Measurements from ENCODE around the gene ENO1. TPM values are rescaled to one million over a fixed set of nuclear protein-coding genes. Genes with fewer than 3 reads are reported as not detected.

The ENO1 gene
- total and polyA plus RNA-seq, 8 donors = 206 to 577 (median 350) TPM

DNA sequence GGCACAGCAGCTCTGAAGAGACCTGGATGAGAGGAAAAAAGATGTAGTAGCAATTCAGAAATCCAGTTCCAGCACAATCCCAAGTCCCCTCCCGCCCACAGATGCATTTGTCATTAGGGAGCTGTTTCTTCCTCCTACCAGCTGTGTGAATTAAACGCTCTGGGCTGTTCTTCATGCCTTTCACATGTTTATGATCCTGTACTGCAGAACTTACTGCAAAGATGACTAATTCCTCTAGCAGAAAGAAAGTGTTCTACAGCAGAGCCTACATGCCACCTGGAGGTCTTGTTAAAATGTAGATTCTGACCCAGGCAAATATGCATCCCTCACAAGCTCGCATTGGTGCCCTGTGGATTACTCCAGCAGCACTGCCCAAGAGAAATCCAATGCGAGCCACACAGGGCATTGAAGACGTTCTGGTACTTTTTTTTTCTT lies 6.5 kb downstream of the ENO1 start:
- peaks cover 75 to 88% (median 81%) of the 10 kb centered on the region in 4 donors for H3K36me3 ChIP-seq
- intact Hi-C loops (cut with DNase I; ENCODE audit: low total_unique reads) = no loop called here
- 60 to 82% (median 72%) methylated on average over 5 of the region's 5 CpGs for WGBS, 5 donors

DNA sequence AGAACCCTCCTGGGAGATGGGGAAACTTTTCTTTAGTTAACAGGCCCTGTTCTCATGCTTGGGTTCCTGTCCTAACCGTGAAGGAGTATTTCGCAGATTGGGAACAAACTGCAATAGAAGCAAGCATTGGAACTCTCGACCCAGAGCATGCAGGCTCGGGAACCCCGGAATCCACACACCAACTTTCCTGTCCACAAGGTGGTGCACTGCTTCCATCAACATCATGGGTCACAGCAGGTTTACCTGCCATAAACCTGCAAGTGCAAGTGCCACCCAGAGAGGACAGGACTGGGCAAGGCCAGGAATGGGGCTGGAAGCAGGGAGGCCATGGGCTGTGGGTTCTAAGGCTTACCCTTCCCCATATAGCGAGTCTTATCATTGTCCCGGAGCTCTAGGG lies 6.9 kb downstream of the ENO1 start:
- Histone ChIP-seq H3K4me1 (peaks cover 42 to 69% (median 47%) of the 10 kb centered on the region in 4 donors), H3K36me3 (peaks cover 80 to 93% (median 86%) of the 10 kb centered on the region in 4 donors), H3K27me3 (no peaks in the 10 kb centered on the region), H3K27ac (peak overlapping the region in 2 of 5 donors; percentile 11 to 36), H3K4me3 (no peak overlapping the region), H3K9me3 (no peaks in the 10 kb centered on the region)
- 73 to 81% (median 77%) methylated on average over 7 of the region's 7 CpGs for WGBS, 5 donors
- TF ChIP-seq, protein P1, sequence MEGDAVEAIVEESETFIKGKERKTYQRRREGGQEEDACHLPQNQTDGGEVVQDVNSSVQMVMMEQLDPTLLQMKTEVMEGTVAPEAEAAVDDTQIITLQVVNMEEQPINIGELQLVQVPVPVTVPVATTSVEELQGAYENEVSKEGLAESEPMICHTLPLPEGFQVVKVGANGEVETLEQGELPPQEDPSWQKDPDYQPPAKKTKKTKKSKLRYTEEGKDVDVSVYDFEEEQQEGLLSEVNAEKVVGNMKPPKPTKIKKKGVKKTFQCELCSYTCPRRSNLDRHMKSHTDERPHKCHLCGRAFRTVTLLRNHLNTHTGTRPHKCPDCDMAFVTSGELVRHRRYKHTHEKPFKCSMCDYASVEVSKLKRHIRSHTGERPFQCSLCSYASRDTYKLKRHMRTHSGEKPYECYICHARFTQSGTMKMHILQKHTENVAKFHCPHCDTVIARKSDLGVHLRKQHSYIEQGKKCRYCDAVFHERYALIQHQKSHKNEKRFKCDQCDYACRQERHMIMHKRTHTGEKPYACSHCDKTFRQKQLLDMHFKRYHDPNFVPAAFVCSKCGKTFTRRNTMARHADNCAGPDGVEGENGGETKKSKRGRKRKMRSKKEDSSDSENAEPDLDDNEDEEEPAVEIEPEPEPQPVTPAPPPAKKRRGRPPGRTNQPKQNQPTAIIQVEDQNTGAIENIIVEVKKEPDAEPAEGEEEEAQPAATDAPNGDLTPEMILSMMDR (IDR thresholded peaks at IDR 0.05) = peak in 2 of 7 experiments; percentile 7 to 20
- TF ChIP-seq POLR2A (IDR thresholded peaks at IDR 0.05) = no peak
- peak in 1 of 2 donors; percentile 48 for DNase-seq
- intact Hi-C loops (cut with DNase I; ENCODE audit: low total_unique reads) = no loop called here

More for the DNA sequence above, 6.5 kb downstream of the ENO1 start:
- Histone ChIP-seq H3K4me3 (no peak overlapping the region), H3K27me3 (no peaks in the 10 kb centered on the region), H3K27ac (peak overlapping the region in 2 of 5 donors; percentile 11 to 100), H3K9me3 (no peaks in the 10 kb centered on the region), H3K4me1 (peaks cover 42 to 73% (median 52%) of the 10 kb centered on the region in 4 donors)
- TF ChIP-seq EP300 (IDR thresholded peaks at IDR 0.05) (no peak), POLR2AphosphoS5 (IDR thresholded peaks at IDR 0.05) (no peak), POLR2A (IDR thresholded peaks at IDR 0.05) (no peak)
- TF ChIP-seq, protein P1 (IDR thresholded peaks at IDR 0.05) = no peak
- DNase-seq = no peak

DNA sequence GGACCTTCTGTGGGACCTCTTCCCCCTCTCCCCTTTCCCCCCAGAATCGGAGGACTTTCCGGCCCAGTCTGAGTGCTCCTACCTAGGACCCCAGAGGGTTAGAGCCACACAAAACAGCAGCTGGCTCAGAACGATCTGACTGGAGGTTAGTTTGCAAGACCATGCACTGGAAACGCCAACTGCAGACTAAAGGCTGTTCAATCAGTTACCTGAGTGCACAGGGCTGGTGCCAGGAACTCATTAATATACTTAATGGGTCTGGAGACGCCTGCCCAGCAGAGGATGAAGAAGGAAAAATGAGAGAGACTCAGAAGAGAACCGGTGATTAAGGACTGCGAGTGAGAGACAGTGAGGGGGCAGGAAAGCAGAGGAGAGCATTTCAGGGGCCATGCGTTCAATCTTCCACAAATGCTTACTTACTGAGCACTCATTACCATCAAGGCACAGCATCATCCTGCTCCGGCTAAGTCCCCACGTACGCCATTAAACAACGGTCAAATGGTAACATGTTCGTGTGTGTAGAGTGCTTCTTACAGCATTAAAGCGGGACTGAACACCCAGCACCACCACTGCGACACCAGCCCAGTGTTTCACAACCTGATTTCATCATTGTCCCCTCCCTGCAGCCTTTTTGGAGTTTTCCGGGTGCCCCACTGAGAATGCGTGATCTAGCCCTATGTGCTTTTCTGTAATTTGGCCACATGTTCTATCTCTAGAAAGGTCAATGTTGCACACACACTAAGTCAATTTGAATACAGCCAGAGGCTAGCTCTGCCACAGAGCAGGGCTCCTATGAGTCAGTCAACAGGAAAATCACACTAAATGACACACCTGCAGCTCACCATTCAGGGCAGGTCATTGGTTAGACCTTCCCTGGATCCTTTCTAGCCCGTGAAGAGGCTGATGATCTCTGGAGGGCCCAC lies 7.6 kb downstream of the ENO1 start:
- no peaks in the 10 kb centered on the region for H3K9me3 ChIP-seq
- H3K27me3 ChIP-seq = no peaks in the 10 kb centered on the region
- intact Hi-C loops (cut with DNase I; ENCODE audit: low total_unique reads) = no loop called here
- no peak overlapping the region for H3K4me3 ChIP-seq
- peaks cover 86 to 99% (median 93%) of the 10 kb centered on the region in 4 donors for H3K36me3 ChIP-seq
- peak overlapping the region in 2 of 5 donors; percentile 36 to 38 for H3K27ac ChIP-seq
- 80 to 90% (median 83%) methylated on average over 18 of the region's 18 CpGs for WGBS, 5 donors
- H3K4me1 ChIP-seq = peaks cover 35 to 62% (median 40%) of the 10 kb centered on the region in 4 donors
- TF ChIP-seq POLR2AphosphoS5 (IDR thresholded peaks at IDR 0.05) = no peak
- no peak for TF ChIP-seq POLR2A (IDR thresholded peaks at IDR 0.05)
- TF ChIP-seq, protein P1 (IDR thresholded peaks at IDR 0.05) = no peak
- TF ChIP-seq EP300 (IDR thresholded peaks at IDR 0.05) = no peak
- no peak for DNase-seq

DNA sequence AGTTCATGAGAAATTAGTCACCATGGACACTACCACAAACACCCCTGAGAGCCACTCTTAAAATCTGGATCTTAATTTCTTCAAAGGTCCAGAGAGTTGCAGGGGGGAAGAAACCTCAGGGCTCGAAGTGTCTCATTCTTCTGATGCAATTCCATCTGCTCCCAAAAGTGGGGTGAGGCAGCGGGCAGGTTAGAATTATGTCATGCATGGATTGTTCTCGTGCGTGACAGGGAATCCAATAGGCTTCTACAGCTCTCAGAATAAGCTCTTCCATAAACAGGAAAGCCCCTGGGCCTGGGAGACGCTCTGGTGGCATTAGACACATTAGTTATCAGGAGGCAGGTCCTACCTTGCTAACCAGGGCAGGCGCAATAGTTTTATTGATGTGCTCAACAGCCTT lies 8.4 kb downstream of the ENO1 start:
- no peak for DNase-seq
- peaks cover 28 to 54% (median 34%) of the 10 kb centered on the region in 4 donors for H3K4me1 ChIP-seq
- H3K27ac ChIP-seq = no peak overlapping the region
- intact Hi-C loops (cut with DNase I; ENCODE audit: low total_unique reads) = no loop called here
- WGBS, 5 donors = 71 to 84% (median 74%) methylated on average over 6 of the region's 6 CpGs
- no peak overlapping the region for H3K4me3 ChIP-seq
- H3K9me3 ChIP-seq = no peaks in the 10 kb centered on the region
- no peak for TF ChIP-seq POLR2A (IDR thresholded peaks at IDR 0.05)
- H3K36me3 ChIP-seq = peaks cover 91 to 100% (median 96%) of the 10 kb centered on the region in 4 donors
- H3K27me3 ChIP-seq = no peaks in the 10 kb centered on the region

All from stomach (tissue), 9 donors.